ENCODE data around the gene ROCK1.
"Not testable (repeated sequence)": the region's sequence is repeated elsewhere in the genome, so short reads cannot be mapped to it uniquely, and the experiment has no call there.

ROCK1 gene

DNA sequence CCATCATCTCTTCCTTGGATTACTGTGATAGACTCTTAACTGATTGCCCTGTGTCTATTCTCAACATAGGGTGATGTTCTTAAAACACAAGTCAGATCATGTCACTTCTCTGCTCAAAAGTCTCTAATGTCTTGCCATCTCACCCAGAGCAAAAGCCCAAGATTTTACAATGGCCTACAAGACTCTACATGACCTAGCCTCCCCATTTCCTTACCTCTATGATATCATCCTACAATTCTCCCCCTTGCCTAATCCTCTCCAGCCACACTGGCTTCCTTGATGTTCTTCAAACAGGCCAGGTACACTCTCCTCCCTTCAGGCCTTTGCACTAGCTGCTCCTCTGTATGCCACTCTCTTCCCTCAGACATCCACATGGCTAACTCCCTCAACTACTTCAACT is 55.1 kb downstream of the ROCK1 start:
- FAIRE-seq (no peak), DNase-seq (ENCODE audit: insufficient read length, low spot score) (no peak)

DNA sequence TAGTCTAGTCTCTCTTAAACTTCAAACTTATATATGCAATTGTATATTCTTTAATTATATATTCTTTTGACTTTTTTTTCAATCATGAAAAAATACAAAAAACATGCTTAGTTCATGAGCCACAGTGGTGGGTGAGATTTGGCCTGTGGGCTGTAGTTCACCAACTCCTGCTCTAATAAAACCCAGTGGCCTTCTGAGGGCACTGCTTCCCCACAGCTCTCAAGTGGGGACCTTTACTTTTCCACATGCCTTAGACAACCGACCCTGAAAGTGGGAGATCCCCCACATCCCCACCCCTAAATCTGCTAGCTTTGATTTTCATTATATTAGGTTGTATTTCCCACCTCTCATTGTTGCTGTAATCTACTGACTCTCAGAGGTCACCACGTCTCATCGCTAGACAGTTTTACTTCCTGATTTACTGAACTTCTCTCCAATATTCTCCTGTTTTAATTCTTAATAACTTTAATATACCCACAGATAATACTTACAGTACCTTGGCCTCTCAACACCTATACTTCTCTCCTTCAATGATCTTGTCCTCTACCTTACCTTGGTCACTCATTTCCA is 57.3 kb downstream of the ROCK1 start:
- no peak for DNase-seq (ENCODE audit: insufficient read length, low spot score)

DNA sequence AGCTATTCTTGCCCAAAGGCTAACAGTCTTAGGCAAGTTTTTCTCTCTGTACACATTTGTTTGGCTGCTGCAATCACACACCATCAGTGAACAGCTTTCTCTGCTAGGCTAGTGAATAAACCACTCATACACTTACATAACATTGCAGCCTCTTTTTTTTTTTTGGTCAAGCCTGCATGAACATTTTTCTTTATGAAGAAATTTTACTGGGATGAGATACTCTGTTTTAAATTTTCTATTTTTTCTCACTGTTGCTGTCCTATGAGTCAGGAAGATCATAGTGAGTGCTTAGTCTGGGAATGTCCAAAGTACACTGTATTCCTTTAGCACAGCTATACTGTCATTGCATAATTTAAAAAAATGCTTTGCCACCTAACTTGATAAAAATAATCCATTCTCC is 58.5 kb downstream of the ROCK1 start:
- DNase-seq (ENCODE audit: insufficient read length, low spot score): no peak
- no peak for FAIRE-seq

More for the DNA sequence above, 57.3 kb downstream of the ROCK1 start:
- FAIRE-seq: no peak

- FAIRE-seq (no peak), DNase-seq (ENCODE audit: insufficient read length, low spot score) (no peak)
These were observed 59.2 kb downstream of the ROCK1 start for GRCh38 chr18:21052385-21052784.

- FAIRE-seq: no peak
These were observed 60.0 kb downstream of the ROCK1 start for GRCh38 chr18:21051620-21052019.

GRCh38 chr18:21049306-21049705 is 62.3 kb downstream of the ROCK1 start:
- DNase-seq (ENCODE audit: insufficient read length, low spot score) (no peak), FAIRE-seq (no peak)

More at GRCh38 chr18:21051620-21052019, 60.0 kb downstream of the ROCK1 start:
- no peak for DNase-seq (ENCODE audit: insufficient read length, low spot score)

- no peak for DNase-seq (ENCODE audit: insufficient read length, low spot score)
These were observed 64.5 kb downstream of the ROCK1 start for GRCh38 chr18:21047126-21047525.

DNA sequence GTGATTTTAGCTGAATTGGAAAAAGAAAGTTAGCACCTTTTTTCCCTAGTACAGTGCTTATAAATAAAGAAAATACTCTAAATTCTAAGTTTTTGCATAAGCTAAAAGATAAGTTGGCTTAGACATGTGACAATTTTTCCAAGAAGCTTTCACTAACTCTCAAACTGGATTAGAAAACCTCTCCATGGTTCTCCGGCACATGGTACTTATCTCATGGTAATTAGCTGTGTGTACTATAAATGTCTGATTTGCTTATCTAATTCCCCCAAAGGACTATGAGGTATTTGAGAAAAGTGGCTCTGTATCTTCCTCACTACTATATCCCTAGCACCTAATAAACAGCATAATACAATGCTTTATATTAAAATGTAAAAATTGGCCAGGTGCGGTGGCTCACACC is 71.1 kb downstream of the ROCK1 start:
- no peak for DNase-seq (ENCODE audit: insufficient read length, low spot score)
- FAIRE-seq: no peak

More at GRCh38 chr18:21047126-21047525, 64.5 kb downstream of the ROCK1 start:
- FAIRE-seq: no peak

GRCh38 chr18:21038201-21038600 is 73.4 kb downstream of the ROCK1 start:
- FAIRE-seq (no peak), DNase-seq (ENCODE audit: insufficient read length, low spot score) (no peak)

DNA sequence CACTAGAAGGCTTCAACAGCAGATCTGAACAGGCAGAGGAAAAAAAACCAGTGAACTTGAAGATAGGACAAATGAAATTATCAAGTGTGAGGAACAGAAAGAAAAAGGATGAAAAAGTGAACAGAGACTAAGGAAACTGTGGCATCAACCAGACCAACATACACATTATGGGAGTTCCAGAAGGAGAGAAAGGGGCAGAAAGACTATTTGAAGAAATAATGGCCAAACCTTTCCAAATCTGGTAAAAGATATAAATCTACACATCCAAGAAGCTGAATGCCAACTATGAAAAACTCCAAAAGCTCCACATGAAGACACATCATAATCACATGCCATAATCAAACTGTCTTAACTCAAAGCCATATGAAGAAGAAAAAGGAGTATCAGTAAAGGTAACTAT is 79.8 kb downstream of the ROCK1 start:
- FAIRE-seq: no peak

DNA sequence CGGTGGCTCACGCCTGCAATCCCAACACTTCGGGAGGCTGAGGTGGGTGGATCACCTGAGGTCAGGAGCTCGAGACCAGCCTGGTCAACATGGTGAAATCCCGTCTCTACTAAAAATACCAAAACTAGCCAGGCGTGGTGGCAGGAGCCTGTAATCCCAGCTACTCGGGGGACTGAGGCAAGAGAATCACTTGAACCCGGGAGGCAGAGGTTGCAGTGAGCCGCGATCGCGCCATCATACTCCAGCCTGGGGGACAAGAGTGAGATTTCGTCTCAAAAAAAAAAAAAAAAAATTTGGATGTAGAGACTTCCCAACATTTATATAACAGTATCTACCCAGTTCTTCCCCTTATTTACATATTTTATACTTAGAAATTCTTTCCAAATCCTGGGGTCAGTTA is 93.4 kb downstream of the ROCK1 start:
- DNase-seq (ENCODE audit: insufficient read length, low spot score); FAIRE-seq: not testable (repeated sequence)

More for the DNA sequence above, 79.8 kb downstream of the ROCK1 start:
- no peak for DNase-seq (ENCODE audit: insufficient read length, low spot score)

- DNase-seq (ENCODE audit: insufficient read length, low spot score) (no peak), FAIRE-seq (no peak)
These were observed 99.3 kb downstream of the ROCK1 start for GRCh38 chr18:21012308-21012707.

GRCh38 chr18:21004726-21005125 is 106.9 kb downstream of the ROCK1 start:
- FAIRE-seq (no peak), DNase-seq (ENCODE audit: insufficient read length, low spot score) (peak; percentile 6)

DNA sequence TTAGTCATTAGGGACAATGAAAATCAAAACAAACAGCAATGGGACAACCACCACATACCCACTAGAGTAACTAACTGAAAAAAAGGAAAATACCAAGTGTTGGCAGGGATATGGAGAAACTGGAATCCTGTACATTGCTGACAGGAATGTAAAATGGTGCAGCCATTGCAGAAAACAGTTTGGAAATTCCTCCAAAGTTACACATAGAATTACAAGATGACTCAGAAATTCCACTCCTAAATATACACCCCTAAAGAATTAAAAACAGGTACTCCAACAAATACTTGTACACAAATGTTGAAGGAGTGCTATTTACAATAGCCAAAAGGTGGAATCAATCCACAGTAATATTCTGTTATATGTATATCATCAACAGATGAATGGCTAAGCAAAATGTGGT is 110.9 kb downstream of the ROCK1 start:
- no peak for FAIRE-seq
- no peak for DNase-seq (ENCODE audit: insufficient read length, low spot score)

GRCh38 chr18:20997371-20997770 is 114.2 kb downstream of the ROCK1 start:
- DNase-seq (ENCODE audit: insufficient read length, low spot score) (no peak), FAIRE-seq (no peak)

GRCh38 chr18:20996418-20996817 is 115.2 kb downstream of the ROCK1 start:
- no peak for FAIRE-seq
- no peak for DNase-seq (ENCODE audit: insufficient read length, low spot score)

GRCh38 chr18:20988726-20989125 is 122.9 kb downstream of the ROCK1 start:
- FAIRE-seq (no peak), DNase-seq (ENCODE audit: insufficient read length, low spot score) (no peak)

GRCh38 chr18:20975077-20975476 is 136.5 kb downstream of the ROCK1 start:
- DNase-seq (ENCODE audit: insufficient read length, low spot score): no peak
- no peak for FAIRE-seq

DNA sequence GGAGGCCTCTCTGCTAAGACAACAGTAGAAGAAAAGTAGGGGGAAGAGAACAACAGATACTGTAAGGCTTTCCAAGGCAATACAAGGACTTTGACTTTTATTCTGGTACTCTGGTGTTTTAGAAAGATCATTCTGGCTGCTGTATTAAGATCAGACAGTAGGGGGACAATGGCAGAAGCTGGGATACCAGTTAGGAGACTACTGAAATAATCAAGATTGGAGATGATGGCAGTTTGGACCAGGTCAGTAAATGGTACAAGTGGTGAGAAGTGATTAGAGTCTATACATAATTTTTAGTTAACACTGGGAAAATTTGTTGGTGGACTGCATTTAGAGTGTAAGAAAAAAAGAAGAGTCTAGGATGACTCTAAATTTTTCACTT is 139.7 kb downstream of the ROCK1 start:
- peak; percentile 13 for DNase-seq (ENCODE audit: insufficient read length, low spot score)
- no peak for FAIRE-seq

- FAIRE-seq: no peak
- no peak for DNase-seq (ENCODE audit: insufficient read length, low spot score)
These were observed 144.8 kb downstream of the ROCK1 start for GRCh38 chr18:20966795-20967194.

GRCh38 chr18:20963027-20963426 is 148.6 kb downstream of the ROCK1 start:
- DNase-seq (ENCODE audit: insufficient read length, low spot score) (no peak), FAIRE-seq (no peak)

DNA sequence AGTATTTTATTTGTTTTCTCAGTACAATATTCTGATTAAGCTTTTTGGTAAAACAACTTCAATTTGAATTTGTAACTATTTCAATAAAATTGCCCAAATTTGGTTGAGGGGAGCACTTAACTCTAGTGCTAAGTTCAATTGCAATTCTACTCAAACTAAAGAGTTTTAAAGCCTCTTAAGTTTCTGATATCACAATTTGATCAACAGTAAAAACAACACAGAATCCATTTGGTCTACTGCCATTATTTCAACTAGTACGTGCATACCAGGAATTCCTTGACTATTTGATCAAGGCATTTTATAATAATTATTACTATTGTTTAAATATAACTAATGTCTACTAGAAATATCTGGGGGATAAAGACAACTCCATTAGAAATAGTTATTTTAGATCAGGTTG is 150.9 kb downstream of the ROCK1 start:
- no peak for FAIRE-seq

DNA sequence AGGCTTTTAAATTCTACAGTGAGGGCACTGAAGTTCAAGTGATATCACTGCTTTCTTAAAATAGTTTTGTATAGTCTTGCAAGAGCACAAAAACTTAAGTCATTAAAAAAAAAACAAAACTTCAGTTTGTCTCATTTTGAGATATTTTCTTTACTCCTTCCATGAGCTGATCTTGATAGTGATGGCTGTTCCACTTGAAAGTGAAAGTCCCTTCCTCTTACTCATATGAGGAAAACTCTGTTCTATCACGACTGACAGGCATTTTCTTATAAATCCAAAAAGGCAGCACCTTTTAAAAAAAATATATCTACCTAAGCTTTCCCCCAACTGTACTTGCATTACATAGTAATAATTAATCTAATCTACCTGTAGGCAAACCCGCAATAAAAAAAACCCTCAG is 160.8 kb downstream of the ROCK1 start:
- not testable (repeated sequence) for DNase-seq (ENCODE audit: insufficient read length, low spot score); FAIRE-seq

More for the DNA sequence above, 150.9 kb downstream of the ROCK1 start:
- no peak for DNase-seq (ENCODE audit: insufficient read length, low spot score)
